Activated CD4-positive, alpha-beta memory T cell treated with anti-CD3 and anti-CD28 coated beads for 36 hours (primary cell): ENCODE data around the gene KRTAP5-6. TPM values are rescaled to one million over a fixed set of nuclear protein-coding genes. Genes with fewer than 3 reads are reported as not detected.

Source experiments
- CTCF ChIA-PET: fragments of 350-600 bp; sonication (Branson Sonifier 250); formaldehyde crosslinking; loops from one replicate; lab custom pipeline; 2021; ENCODE audit warnings: antibody characterized with exemption, inconsistent platforms; lab: Charles Lee
- POLR2A ChIA-PET: fragments of 350-600 bp; sonication (Branson Sonifier 250); formaldehyde crosslinking; loops from one replicate; lab custom pipeline; 2021; ENCODE audit warnings: antibody characterized with exemption; lab: Charles Lee
- DNase-seq: peaks from one replicate; pipeline ENCODE4 v3.0.0-alpha.2; 2020
- H3K27ac Mint-ChIP-seq: one replicate; pipeline ENCODE4 v1.8.0; 2021; ENCODE audit warnings: mixed read lengths
- H3K27me3 Mint-ChIP-seq: one replicate; pipeline ENCODE4 v1.8.0; 2021; ENCODE audit warnings: mixed read lengths
- H3K36me3 Mint-ChIP-seq: one replicate; pipeline ENCODE4 v1.8.0; 2021; ENCODE audit warnings: mixed read lengths
- H3K4me1 Mint-ChIP-seq: one replicate; pipeline ENCODE4 v1.8.0; 2021; ENCODE audit warnings: low read depth, mixed read lengths
- H3K4me3 Mint-ChIP-seq: one replicate; pipeline ENCODE4 v1.8.0; 2021; ENCODE audit warnings: mild to moderate bottlenecking, mixed read lengths
- H3K9me3 Mint-ChIP-seq: one replicate; pipeline ENCODE4 v1.8.0; 2021; ENCODE audit warnings: mixed read lengths
- intact Hi-C: fragments of 100-400 bp; cut with micrococcal nuclease; formaldehyde crosslinking; loops from one replicate; pipeline ENCODE4 v1.15.1; 2023
- total RNA-seq, 2 experiments: library from RNA; stranded (reverse); gene quantifications; one replicate each; pipeline ENCODE4 v1.2.3, GENCODE V29; 2021

KRTAP5-6 gene
- total RNA-seq, 2 experiments from 2014 or later, result not detected

DNA sequence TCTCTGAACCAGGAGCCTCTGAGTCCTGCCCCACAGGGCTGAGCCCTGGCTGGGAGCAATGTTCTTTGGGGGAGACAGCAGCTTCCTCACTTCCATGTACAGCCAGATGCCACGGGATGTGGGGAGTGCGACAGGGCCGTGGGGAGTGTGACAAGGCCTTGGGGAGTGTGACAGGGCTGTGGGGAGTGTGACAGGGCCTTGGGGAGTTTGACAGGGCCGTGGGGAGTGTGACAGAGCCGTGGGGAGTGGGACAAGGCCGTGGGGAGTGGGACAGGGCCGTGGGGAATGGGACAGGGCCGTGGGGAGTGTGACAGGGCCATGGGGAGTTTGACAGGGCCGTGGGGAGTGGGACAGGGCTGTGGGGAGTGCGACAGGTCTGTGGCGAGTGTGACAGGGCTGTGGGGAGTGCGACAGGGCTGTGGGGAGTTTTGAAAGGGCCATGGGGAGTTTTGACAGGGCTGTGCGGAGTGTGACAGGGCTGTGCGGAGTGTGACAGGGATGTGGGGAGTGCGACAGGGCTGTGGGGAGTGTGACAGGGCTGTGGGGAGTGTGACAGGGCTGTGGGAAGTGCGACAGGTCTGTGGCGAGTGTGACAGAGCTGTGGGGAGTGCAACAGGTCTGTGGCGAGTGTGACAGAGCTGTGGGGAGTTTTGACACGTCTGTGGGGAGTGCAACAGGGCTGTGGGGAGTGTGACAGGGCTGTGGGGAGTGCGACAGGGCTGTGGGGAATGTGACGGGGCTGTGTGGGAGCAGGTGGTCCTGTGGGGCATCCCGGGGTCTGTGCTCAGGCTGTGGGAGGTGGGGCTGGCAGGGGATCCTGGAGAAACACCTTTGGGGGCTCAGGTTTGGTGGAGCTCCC is 6.6 kb upstream of the KRTAP5-6 start:
- Mint-ChIP-seq H3K4me3 (no peak overlapping the region), H3K27me3 (peaks cover 34% of the 10 kb centered on the region), H3K36me3 (no peaks in the 10 kb centered on the region), H3K9me3 (no peaks in the 10 kb centered on the region), H3K27ac (no peak overlapping the region), H3K4me1 (peaks cover 6% of the 10 kb centered on the region)
- intact Hi-C loops, result loop anchor here (5.0 kb wide), 2 partner anchors 38 to 462 kb away; no protein-coding TSS in a partner anchor
- DNase-seq, result no peak
- CTCF ChIA-PET, result interaction anchor here (0.6 to 6.4 kb wide), 6 partner anchors 36 to 461 kb away, joined by 3 to 488 read pairs (median 54); partner anchors contain the start of genes CTSD and SYT8
- POLR2A ChIA-PET, result no interaction called here

- H3K9me3 Mint-ChIP-seq, result no peaks in the 10 kb centered on the region
- intact Hi-C loops, result loop anchor here (5.0 kb wide), 2 partner anchors 39 to 461 kb away; no protein-coding TSS in a partner anchor
- peaks cover 31% of the 10 kb centered on the region for H3K27me3 Mint-ChIP-seq
- CTCF ChIA-PET, result interaction anchor here (0.6 to 6.4 kb wide), 9 partner anchors 10 to 460 kb away, joined by 3 to 488 read pairs (median 8); partner anchors contain the start of genes CTSD and SYT8
- H3K36me3 Mint-ChIP-seq, result no peaks in the 10 kb centered on the region
- POLR2A ChIA-PET, result no interaction called here
- H3K27ac Mint-ChIP-seq, result no peak overlapping the region
- peaks cover 6% of the 10 kb centered on the region for H3K4me1 Mint-ChIP-seq
- no peak overlapping the region for H3K4me3 Mint-ChIP-seq
- no peak for DNase-seq
These were observed 5.7 kb upstream of the KRTAP5-6 start for GRCh38 chr11:1691026-1691877.

DNA sequence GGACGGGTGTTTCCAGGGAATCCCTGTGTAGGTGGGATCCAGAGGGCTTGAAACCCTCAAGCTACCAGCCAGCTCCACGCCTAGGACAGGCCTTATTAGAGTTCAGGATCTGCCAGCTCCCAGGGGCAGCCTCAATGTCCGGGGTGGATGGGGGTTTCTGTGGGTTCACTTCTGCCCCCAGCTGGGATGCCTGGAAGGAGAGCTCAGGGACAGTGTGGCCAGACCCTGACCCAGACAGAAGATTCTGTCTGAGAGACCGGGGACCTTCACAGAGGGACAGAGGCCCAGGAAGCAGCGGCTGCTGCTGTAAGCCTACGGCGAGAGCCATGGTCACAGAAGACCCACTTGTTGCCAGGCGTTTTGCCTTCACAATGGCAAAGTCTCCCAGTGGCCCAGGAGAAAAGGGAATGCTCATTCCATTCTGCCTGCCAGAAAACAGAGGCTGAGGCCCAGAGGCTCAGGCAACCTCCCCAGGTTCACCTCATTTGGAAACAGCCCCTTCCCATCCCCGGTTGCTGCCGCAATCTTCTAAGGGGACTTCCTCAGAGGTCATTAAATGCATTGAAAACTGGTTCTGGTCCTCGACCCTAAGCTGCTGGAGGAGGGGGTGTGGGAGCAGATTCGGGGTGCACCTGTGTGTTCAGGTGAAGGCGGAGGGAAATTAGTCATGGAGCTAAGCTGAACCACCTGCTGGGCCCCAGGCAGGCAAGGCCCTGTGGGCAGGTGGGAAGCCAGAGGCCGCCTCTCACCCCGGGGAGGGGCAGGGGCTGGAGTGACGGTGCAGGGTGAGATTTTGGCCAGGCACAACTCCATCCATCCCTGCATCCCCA is 4.9 kb upstream of the KRTAP5-6 start:
- intact Hi-C loops, result loop anchor here (5.0 kb wide), 2 partner anchors 40 to 460 kb away; no protein-coding TSS in a partner anchor
- DNase-seq, result no peak
- Mint-ChIP-seq H3K27me3 (peaks cover 31% of the 10 kb centered on the region), H3K27ac (no peak overlapping the region), H3K36me3 (no peaks in the 10 kb centered on the region), H3K4me3 (no peak overlapping the region), H3K4me1 (peaks cover 6% of the 10 kb centered on the region), H3K9me3 (no peaks in the 10 kb centered on the region)
- ChIA-PET POLR2A (no interaction called here), CTCF (interaction anchor here (0.9 to 6.4 kb wide), 11 partner anchors 9 to 459 kb away, joined by 3 to 488 read pairs (median 8); partner anchors contain the start of gene SYT8)

DNA sequence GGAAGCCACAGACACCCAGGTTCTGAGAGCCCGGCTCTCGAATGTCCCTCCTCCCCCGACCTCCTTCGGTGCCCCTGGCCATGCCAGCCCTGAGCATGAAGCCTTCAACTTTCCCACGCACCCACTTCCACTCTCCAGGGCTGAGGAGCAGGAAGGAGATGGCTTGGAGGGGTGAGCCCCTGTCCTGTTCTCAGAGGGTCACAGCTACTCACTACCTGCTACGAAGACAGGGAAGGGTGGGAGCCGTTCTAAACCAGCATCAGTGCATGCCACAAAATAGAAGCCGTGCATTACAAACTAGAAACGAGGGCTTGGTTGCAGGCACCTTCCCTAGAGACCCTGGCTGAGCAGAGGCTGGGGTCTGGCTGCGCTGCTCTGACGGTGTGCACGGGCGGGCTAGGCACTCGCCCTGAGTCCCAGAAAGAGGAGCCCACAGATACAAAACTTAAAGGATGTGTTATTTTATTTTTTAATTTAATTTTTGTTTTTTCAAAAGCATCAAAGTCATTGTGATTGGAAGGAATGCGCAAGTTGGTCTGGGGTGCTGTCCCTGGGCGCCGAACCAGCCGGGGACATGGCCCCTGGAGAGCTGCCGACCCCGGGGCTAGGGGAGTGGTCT is 4.2 kb upstream of the KRTAP5-6 start:
- H3K27ac Mint-ChIP-seq, result no peak overlapping the region
- intact Hi-C loops, result loop anchor here (5.0 kb wide), 2 partner anchors 41 to 459 kb away; no protein-coding TSS in a partner anchor
- H3K4me1 Mint-ChIP-seq, result peaks cover 6% of the 10 kb centered on the region
- ChIA-PET CTCF (interaction anchor here (0.9 to 6.4 kb wide), 29 partner anchors 8 to 685 kb away, joined by 3 to 488 read pairs (median 8); partner anchors contain the start of gene SYT8), POLR2A (interaction anchor here (1.4 kb wide), 1 partner anchor 40 kb away, joined by 3 read pairs; no protein-coding TSS in a partner anchor)
- no peak for DNase-seq
- H3K4me3 Mint-ChIP-seq, result no peak overlapping the region
- H3K27me3 Mint-ChIP-seq, result peaks cover 31% of the 10 kb centered on the region
- no peaks in the 10 kb centered on the region for H3K9me3 Mint-ChIP-seq
- no peaks in the 10 kb centered on the region for H3K36me3 Mint-ChIP-seq

DNA sequence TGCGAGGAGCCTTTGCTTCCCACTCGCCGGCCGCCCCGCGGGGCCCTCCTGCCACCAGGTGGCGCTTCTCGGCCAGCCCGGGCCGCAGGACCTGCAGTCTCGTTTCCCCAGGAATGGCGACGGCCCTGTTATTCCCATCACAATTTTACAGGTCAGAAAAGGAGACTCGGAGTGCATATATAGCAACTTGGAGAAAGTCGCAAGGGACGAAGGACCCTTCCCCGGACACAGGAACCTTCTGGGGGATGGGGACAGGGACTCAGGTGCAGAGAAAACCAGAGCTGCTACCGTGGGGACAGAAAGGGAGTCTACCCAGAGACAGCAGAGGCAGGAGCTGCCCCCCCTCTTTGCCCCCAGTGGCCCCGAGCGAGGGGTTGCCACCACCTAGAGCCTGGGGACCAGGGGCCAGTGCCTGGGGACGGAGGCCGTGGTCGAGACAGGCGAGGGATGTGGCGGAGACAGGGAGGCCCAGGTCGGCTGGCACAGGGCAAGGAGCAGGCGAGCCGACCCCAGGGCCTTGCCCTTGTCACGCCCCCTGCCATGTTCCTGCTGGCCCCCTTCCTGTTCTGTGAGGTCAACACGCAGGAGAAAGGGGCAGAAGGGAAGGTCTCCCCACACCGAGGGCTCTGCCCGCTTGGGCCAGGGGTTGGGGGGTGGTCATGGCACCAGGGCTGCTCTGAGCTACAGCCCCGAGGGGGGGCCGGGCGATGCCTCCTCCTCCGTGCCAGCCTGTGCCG is 3.5 kb upstream of the KRTAP5-6 start:
- ChIA-PET CTCF (interaction anchor here (0.7 to 6.4 kb wide), 74 partner anchors 8 to 847 kb away, joined by 3 to 488 read pairs (median 6); partner anchors contain the start of genes LSP1 and SYT8), POLR2A (interaction anchor here (1.1 to 1.6 kb wide), 3 partner anchors 41 to 458 kb away, joined by 3 to 19 read pairs (median 3); no protein-coding TSS in a partner anchor)
- Mint-ChIP-seq H3K9me3 (no peaks in the 10 kb centered on the region), H3K4me3 (peak overlapping the region; percentile 61), H3K27me3 (peaks cover 30% of the 10 kb centered on the region), H3K27ac (no peak overlapping the region), H3K36me3 (no peaks in the 10 kb centered on the region), H3K4me1 (peaks cover 6% of the 10 kb centered on the region)
- peak; percentile 80 for DNase-seq
- intact Hi-C loops, result loop anchor here (1.0 to 5.0 kb wide), 3 partner anchors 41 to 459 kb away; no protein-coding TSS in a partner anchor

GRCh38 chr11:1694064-1694845 is 2.7 kb upstream of the KRTAP5-6 start:
- no peak overlapping the region for H3K4me3 Mint-ChIP-seq
- intact Hi-C loops, result loop anchor here (1.0 to 5.0 kb wide), 3 partner anchors 42 to 458 kb away; no protein-coding TSS in a partner anchor
- no peak overlapping the region for H3K27ac Mint-ChIP-seq
- ChIA-PET POLR2A (interaction anchor here (1.1 to 1.6 kb wide), 3 partner anchors 42 to 457 kb away, joined by 3 to 19 read pairs (median 3); no protein-coding TSS in a partner anchor), CTCF (interaction anchor here (0.6 to 6.4 kb wide), 76 partner anchors 8 to 847 kb away, joined by 3 to 488 read pairs (median 5); partner anchors contain the start of genes LSP1, SYT8 and TNNI2)
- H3K36me3 Mint-ChIP-seq, result no peaks in the 10 kb centered on the region
- H3K27me3 Mint-ChIP-seq, result peaks cover 27% of the 10 kb centered on the region
- peaks cover 6% of the 10 kb centered on the region for H3K4me1 Mint-ChIP-seq
- no peaks in the 10 kb centered on the region for H3K9me3 Mint-ChIP-seq
- DNase-seq, result peak; percentile 85

GRCh38 chr11:1694846-1695547 is 2.0 kb upstream of the KRTAP5-6 start:
- intact Hi-C loops, result loop anchor here (1.0 to 5.0 kb wide), 3 partner anchors 43 to 457 kb away; no protein-coding TSS in a partner anchor
- peaks cover 6% of the 10 kb centered on the region for H3K4me1 Mint-ChIP-seq
- ChIA-PET POLR2A (interaction anchor here (1.6 kb wide), 1 partner anchor 138 kb away, joined by 19 read pairs; no protein-coding TSS in a partner anchor), CTCF (interaction anchor here (0.7 to 6.4 kb wide), 29 partner anchors 9 to 462 kb away, joined by 3 to 488 read pairs (median 7); partner anchors contain the start of genes SYT8 and TNNI2)
- H3K4me3 Mint-ChIP-seq, result no peak overlapping the region
- no peaks in the 10 kb centered on the region for H3K36me3 Mint-ChIP-seq
- H3K27ac Mint-ChIP-seq, result no peak overlapping the region
- no peaks in the 10 kb centered on the region for H3K9me3 Mint-ChIP-seq
- DNase-seq, result no peak
- H3K27me3 Mint-ChIP-seq, result peaks cover 23% of the 10 kb centered on the region

- H3K4me3 Mint-ChIP-seq, result no peak overlapping the region
- peaks cover 7% of the 10 kb centered on the region for H3K4me1 Mint-ChIP-seq
- no peaks in the 10 kb centered on the region for H3K36me3 Mint-ChIP-seq
- POLR2A ChIA-PET, result no interaction called here
- CTCF ChIA-PET, result interaction anchor here (0.7 to 6.4 kb wide), 5 partner anchors 41 to 456 kb away, joined by 3 to 488 read pairs (median 104); partner anchors contain the start of gene SYT8
- intact Hi-C loops, result no loop called here
- H3K9me3 Mint-ChIP-seq, result no peaks in the 10 kb centered on the region
- DNase-seq, result no peak
- peaks cover 19% of the 10 kb centered on the region for H3K27me3 Mint-ChIP-seq
- H3K27ac Mint-ChIP-seq, result no peak overlapping the region
These were observed 1.4 kb upstream of the KRTAP5-6 start for GRCh38 chr11:1695548-1696108.
